Measurements from ENCODE around the gene HACL1.

Gene HACL1

GRCh38 chr3:15527031-15527459, 74.3 kb downstream of the HACL1 start:
- Histone ChIP-seq H3K9me3 (no peaks in the 10 kb centered on the region), H3K4me1 (ENCODE audit: control insufficient read depth in 1 of 2, insufficient read depth in 1 of 2, low read depth in 1 of 2, low read length in 1 of 2) (peaks cover 5 to 8% of the 10 kb centered on the region in 2 experiments), H3K36me3 (no peaks in the 10 kb centered on the region), H3K27ac (no peak overlapping the region), H3K27me3 (no peaks in the 10 kb centered on the region), H3K4me3 (ENCODE audit: low read depth in 1 of 2, low read length in 1 of 2) (no peak overlapping the region)
- no peak for TF ChIP-seq CTCF (IDR thresholded peaks at IDR 0.05)

- H3K4me1 ChIP-seq (ENCODE audit: control insufficient read depth in 1 of 2, insufficient read depth in 1 of 2, low read depth in 1 of 2, low read length in 1 of 2), result peaks cover 15 to 21% of the 10 kb centered on the region in 2 experiments
- no peak overlapping the region for H3K4me3 ChIP-seq (ENCODE audit: low read depth in 1 of 2, low read length in 1 of 2)
- no peaks in the 10 kb centered on the region for H3K9me3 ChIP-seq
- H3K27me3 ChIP-seq, result no peaks in the 10 kb centered on the region
- H3K27ac ChIP-seq, result no peak overlapping the region
- H3K36me3 ChIP-seq, result no peaks in the 10 kb centered on the region
- no peak for TF ChIP-seq CTCF (IDR thresholded peaks at IDR 0.05)
These were observed 75.6 kb downstream of the HACL1 start for GRCh38 chr3:15525790-15526189.

GRCh38 chr3:15523660-15524417, 77.5 kb downstream of the HACL1 start:
- Histone ChIP-seq H3K27ac (no peak overlapping the region), H3K36me3 (no peaks in the 10 kb centered on the region), H3K4me1 (ENCODE audit: control insufficient read depth in 1 of 2, insufficient read depth in 1 of 2, low read depth in 1 of 2, low read length in 1 of 2) (peaks cover 15 to 24% of the 10 kb centered on the region in 2 experiments), H3K4me3 (ENCODE audit: low read depth in 1 of 2, low read length in 1 of 2) (no peak overlapping the region), H3K27me3 (no peaks in the 10 kb centered on the region), H3K9me3 (no peaks in the 10 kb centered on the region)
- no peak for TF ChIP-seq CTCF (IDR thresholded peaks at IDR 0.05)

- Histone ChIP-seq H3K4me1 (ENCODE audit: control insufficient read depth in 1 of 2, insufficient read depth in 1 of 2, low read depth in 1 of 2, low read length in 1 of 2) (peaks cover 15 to 29% of the 10 kb centered on the region in 2 experiments), H3K27me3 (no peaks in the 10 kb centered on the region), H3K4me3 (ENCODE audit: low read depth in 1 of 2, low read length in 1 of 2) (peak overlapping the region in 1 of 2 experiments; percentile 30), H3K36me3 (no peaks in the 10 kb centered on the region), H3K27ac (peak overlapping the region; percentile 43), H3K9me3 (no peaks in the 10 kb centered on the region)
- TF ChIP-seq CTCF (IDR thresholded peaks at IDR 0.05), result no peak
These were observed 79.4 kb downstream of the HACL1 start for GRCh38 chr3:15522016-15522415.

GRCh38 chr3:15521573-15521965, 79.8 kb downstream of the HACL1 start, which contains the start of gene COLQ:
COLQ (minus strand) TSS chr3:15521706; CDS start chr3:15521625, 81 bp downstream.
- TF ChIP-seq CTCF (IDR thresholded peaks at IDR 0.05), result no peak
- Histone ChIP-seq H3K4me1 (ENCODE audit: control insufficient read depth in 1 of 2, insufficient read depth in 1 of 2, low read depth in 1 of 2, low read length in 1 of 2) (peaks cover 15 to 30% of the 10 kb centered on the region in 2 experiments), H3K27me3 (no peaks in the 10 kb centered on the region), H3K9me3 (no peaks in the 10 kb centered on the region), H3K27ac (peak within 1 kb of the TSS; percentile 43), H3K36me3 (no peaks in the 10 kb centered on the region), H3K4me3 (ENCODE audit: low read depth in 1 of 2, low read length in 1 of 2) (peak within 1 kb of the TSS; percentile 30 to 33)
